WTC11 (cell line): ENCODE measurements around the gene PTPRK. TPM values are rescaled to one million over a fixed set of nuclear protein-coding genes. Genes with fewer than 3 reads are reported as not detected.

Experiments
- ATAC-seq: fragments of 200-7000 bp; cut with Tn5 transposase; 2 replicates; pipeline ENCODE4 v1.10.0; 2021; ENCODE audit warnings: mild to moderate bottlenecking, moderate library complexity
- CTCF ChIA-PET: fragments of 300-600 bp; sonication (Branson Sonifier 250); formaldehyde crosslinking; loops from one replicate; lab custom pipeline; 2021; ENCODE audit warnings: antibody characterized with exemption; lab: Charles Lee
- POLR2A ChIA-PET: fragments of 350-600 bp; sonication (Branson Sonifier 250); formaldehyde crosslinking; loops from one replicate; lab custom pipeline; 2021; ENCODE audit warnings: antibody characterized with exemption; lab: Charles Lee
- DNase-seq: peaks from one replicate; pipeline ENCODE4 v3.0.0; 2021; ENCODE audit warnings: low spot score
- H3K27ac Mint-ChIP-seq: 2 replicates; pipeline ENCODE4 v1.8.0; 2021; ENCODE audit warnings: mixed read lengths
- H3K27me3 Mint-ChIP-seq: 2 replicates; pipeline ENCODE4 v1.8.0; 2021; ENCODE audit warnings: low read depth, mild to moderate bottlenecking, moderate library complexity, mixed read lengths
- H3K36me3 Mint-ChIP-seq: 2 replicates; pipeline ENCODE4 v1.8.0; 2021; ENCODE audit warnings: mixed read lengths
- H3K4me1 Mint-ChIP-seq: 2 replicates; pipeline ENCODE4 v1.8.0; 2022; ENCODE audit warnings: mixed read lengths
- H3K4me3 Mint-ChIP-seq: 2 replicates; pipeline ENCODE4 v1.8.0; 2021; ENCODE audit warnings: mild to moderate bottlenecking, moderate library complexity, mixed read lengths
- H3K9me3 Mint-ChIP-seq: 2 replicates; pipeline ENCODE4 v1.8.0; 2021; ENCODE audit warnings: mixed read lengths
- CREB1 ChIP-seq: sonication (generic); formaldehyde crosslinking; IDR thresholded peaks from 2 replicates; pipeline ENCODE4 v1.8.0; 2023; ENCODE audit warnings: mild to moderate bottlenecking, missing genetic modification reagents
- ELF4 ChIP-seq: sonication (generic); formaldehyde crosslinking; IDR thresholded peaks from 2 replicates; pipeline ENCODE4 v1.8.1; 2022; ENCODE audit warnings: low read depth, mild to moderate bottlenecking, moderate library complexity, missing genetic modification reagents
- ETV6 ChIP-seq: sonication (generic); formaldehyde crosslinking; IDR thresholded peaks from 2 replicates; pipeline ENCODE4 v1.8.1; 2022; ENCODE audit warnings: mild to moderate bottlenecking, missing genetic modification reagents
- IRF2 ChIP-seq: sonication (generic); formaldehyde crosslinking; IDR thresholded peaks from 2 replicates; pipeline ENCODE4 v1.8.0; 2022; ENCODE audit warnings: low read depth, missing genetic modification reagents, borderline replicate concordance
- MXD4 ChIP-seq: fragments of 250-450 bp; sonication (Bioruptor Pico); IDR thresholded peaks from 2 replicates; pipeline ENCODE4 v1.8.0; 2021; ENCODE audit warnings: mild to moderate bottlenecking, moderate library complexity, borderline replicate concordance
- NFE2L1 ChIP-seq: sonication (generic); formaldehyde crosslinking; IDR thresholded peaks from 2 replicates; pipeline ENCODE4 v1.8.1; 2023; ENCODE audit warnings: missing genetic modification reagents
- NFYB ChIP-seq: sonication (generic); formaldehyde crosslinking; conservative IDR thresholded peaks from 2 replicates; pipeline ENCODE4 v1.8.0; 2022; ENCODE audit warnings: low read depth, missing genetic modification reagents
- RELA ChIP-seq: sonication (generic); formaldehyde crosslinking; IDR thresholded peaks from 2 replicates; pipeline ENCODE4 v1.8.1; 2022; ENCODE audit warnings: missing genetic modification reagents, mild to moderate bottlenecking, borderline replicate concordance
- ZNF219 ChIP-seq: sonication (generic); formaldehyde crosslinking; IDR thresholded peaks from 2 replicates; pipeline ENCODE4 v1.8.0; 2023; ENCODE audit warnings: missing genetic modification reagents, mild to moderate bottlenecking, borderline replicate concordance
- ZNF232 ChIP-seq: sonication (generic); formaldehyde crosslinking; IDR thresholded peaks from 2 replicates; pipeline ENCODE4 v1.8.0; 2022; ENCODE audit warnings: mild to moderate bottlenecking, missing genetic modification reagents
- ZNF317 ChIP-seq: sonication (generic); formaldehyde crosslinking; IDR thresholded peaks from 2 replicates; pipeline ENCODE4 v1.8.1; 2023; ENCODE audit warnings: low read depth, mild to moderate bottlenecking, moderate library complexity, missing genetic modification reagents, borderline replicate concordance
- ZNF423 ChIP-seq: fragments of 250-450 bp; sonication (Bioruptor Pico); IDR thresholded peaks from 2 replicates; pipeline ENCODE4 v2.1.2; 2022; ENCODE audit warnings: mild to moderate bottlenecking, moderate library complexity
- total RNA-seq: library from RNA; stranded (reverse); gene quantifications from 3 replicates; pipeline ENCODE4 v1.2.3, GENCODE V29; 2021
- TF ChIP-seq, protein P1 (sequence below): sonication (generic); formaldehyde crosslinking; conservative IDR thresholded peaks from 2 replicates; pipeline ENCODE4 v1.8.1; 2022; ENCODE audit warnings: mild to moderate bottlenecking, missing genetic modification reagents
- TF ChIP-seq, protein P2 (sequence below): sonication (generic); formaldehyde crosslinking; IDR thresholded peaks from 2 replicates; pipeline ENCODE4 v1.8.0; 2022; ENCODE audit warnings: mild to moderate bottlenecking, missing genetic modification reagents
- TF ChIP-seq, protein P3 (sequence below): sonication (generic); formaldehyde crosslinking; IDR thresholded peaks from 2 replicates; pipeline ENCODE4 v1.8.0; 2022; ENCODE audit warnings: mild to moderate bottlenecking, missing genetic modification reagents
- TF ChIP-seq, protein P4 (sequence below): fragments of 250-450 bp; sonication (Bioruptor Pico); IDR thresholded peaks from 2 replicates; pipeline ENCODE4 v1.9.0; 2021; ENCODE audit warnings: mild to moderate bottlenecking
- TF ChIP-seq, protein P5 (sequence below): sonication (generic); formaldehyde crosslinking; IDR thresholded peaks from 2 replicates; pipeline ENCODE4 v1.8.0; 2023; ENCODE audit warnings: missing genetic modification reagents, mild to moderate bottlenecking, borderline replicate concordance
- TF ChIP-seq, protein P6 (sequence below): sonication (generic); formaldehyde crosslinking; IDR thresholded peaks from 2 replicates; pipeline ENCODE4 v1.8.1; 2023; ENCODE audit warnings: mild to moderate bottlenecking, missing genetic modification reagents, borderline replicate concordance
- TF ChIP-seq, protein P7 (sequence below): sonication (generic); formaldehyde crosslinking; IDR thresholded peaks from 2 replicates; pipeline ENCODE4 v1.8.0; 2022; ENCODE audit warnings: missing genetic modification reagents

Gene PTPRK
- total RNA-seq, 1 experiment from 2014 or later: 44.8 TPM

DNA sequence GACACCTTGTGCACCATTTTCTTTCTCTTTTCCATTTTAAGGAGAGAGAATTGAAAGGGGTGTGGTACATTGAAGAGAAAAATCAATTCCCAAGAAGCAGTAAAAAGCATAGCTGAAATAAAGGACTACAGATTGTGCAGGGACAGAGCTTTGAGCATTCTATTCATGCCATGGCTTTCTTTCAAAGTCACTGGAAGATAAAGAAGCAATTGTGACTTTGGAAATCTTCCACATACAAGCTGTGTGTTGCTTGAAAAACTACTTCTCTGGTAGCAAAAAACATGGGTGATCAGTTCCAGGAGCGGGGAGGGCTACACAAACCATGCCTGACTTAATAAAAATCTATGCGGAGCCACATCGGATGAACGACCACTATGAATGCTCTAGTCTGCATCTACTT is 389.4 kb downstream of the PTPRK start:
- H3K4me3 Mint-ChIP-seq: no peak overlapping the region
- H3K36me3 Mint-ChIP-seq: no peaks in the 10 kb centered on the region
- ChIA-PET CTCF (no interaction called here), POLR2A (no interaction called here)
- TF ChIP-seq, protein P1, sequence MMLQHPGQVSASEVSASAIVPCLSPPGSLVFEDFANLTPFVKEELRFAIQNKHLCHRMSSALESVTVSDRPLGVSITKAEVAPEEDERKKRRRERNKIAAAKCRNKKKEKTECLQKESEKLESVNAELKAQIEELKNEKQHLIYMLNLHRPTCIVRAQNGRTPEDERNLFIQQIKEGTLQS (CRISPR knock-in tag): no peak
- TF ChIP-seq NFE2L1 (CRISPR knock-in tag) (no peak), MXD4 (CRISPR knock-in tag) (no peak), CREB1 (no peak), ZNF219 (no peak), NFYB (no peak)
- TF ChIP-seq, protein P2, sequence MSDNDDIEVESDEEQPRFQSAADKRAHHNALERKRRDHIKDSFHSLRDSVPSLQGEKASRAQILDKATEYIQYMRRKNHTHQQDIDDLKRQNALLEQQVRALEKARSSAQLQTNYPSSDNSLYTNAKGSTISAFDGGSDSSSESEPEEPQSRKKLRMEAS (CRISPR knock-in tag): no peak
- TF ChIP-seq, protein P3, sequence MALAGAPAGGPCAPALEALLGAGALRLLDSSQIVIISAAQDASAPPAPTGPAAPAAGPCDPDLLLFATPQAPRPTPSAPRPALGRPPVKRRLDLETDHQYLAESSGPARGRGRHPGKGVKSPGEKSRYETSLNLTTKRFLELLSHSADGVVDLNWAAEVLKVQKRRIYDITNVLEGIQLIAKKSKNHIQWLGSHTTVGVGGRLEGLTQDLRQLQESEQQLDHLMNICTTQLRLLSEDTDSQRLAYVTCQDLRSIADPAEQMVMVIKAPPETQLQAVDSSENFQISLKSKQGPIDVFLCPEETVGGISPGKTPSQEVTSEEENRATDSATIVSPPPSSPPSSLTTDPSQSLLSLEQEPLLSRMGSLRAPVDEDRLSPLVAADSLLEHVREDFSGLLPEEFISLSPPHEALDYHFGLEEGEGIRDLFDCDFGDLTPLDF (CRISPR knock-in tag): no peak
- no peaks in the 10 kb centered on the region for H3K9me3 Mint-ChIP-seq
- H3K27me3 Mint-ChIP-seq: no peaks in the 10 kb centered on the region
- ATAC-seq (no peak), DNase-seq (no peak)
- no peak overlapping the region for H3K27ac Mint-ChIP-seq
- no peaks in the 10 kb centered on the region for H3K4me1 Mint-ChIP-seq

DNA sequence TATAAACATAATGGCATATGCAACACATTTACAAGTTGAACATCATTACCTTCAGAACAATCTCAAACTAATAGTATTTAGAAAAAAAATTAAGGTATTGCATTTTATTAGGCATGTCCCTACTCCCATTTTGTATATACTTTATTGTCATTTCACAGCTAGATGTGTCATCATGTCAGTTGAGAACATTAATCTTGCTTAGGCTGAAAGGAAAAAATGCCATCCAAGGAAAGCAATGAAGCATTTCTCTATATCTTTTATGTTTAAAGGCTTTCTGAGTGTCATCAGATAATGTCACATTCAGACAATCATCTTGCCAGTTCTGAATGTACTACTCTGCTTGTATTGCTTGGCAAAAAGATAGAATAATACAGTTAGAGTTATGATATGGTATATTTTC is 390.7 kb downstream of the PTPRK start:
- ChIA-PET CTCF (no interaction called here), POLR2A (no interaction called here)
- H3K4me3 Mint-ChIP-seq: no peak overlapping the region
- no peaks in the 10 kb centered on the region for H3K27me3 Mint-ChIP-seq
- H3K27ac Mint-ChIP-seq: no peak overlapping the region
- TF ChIP-seq, protein P4, sequence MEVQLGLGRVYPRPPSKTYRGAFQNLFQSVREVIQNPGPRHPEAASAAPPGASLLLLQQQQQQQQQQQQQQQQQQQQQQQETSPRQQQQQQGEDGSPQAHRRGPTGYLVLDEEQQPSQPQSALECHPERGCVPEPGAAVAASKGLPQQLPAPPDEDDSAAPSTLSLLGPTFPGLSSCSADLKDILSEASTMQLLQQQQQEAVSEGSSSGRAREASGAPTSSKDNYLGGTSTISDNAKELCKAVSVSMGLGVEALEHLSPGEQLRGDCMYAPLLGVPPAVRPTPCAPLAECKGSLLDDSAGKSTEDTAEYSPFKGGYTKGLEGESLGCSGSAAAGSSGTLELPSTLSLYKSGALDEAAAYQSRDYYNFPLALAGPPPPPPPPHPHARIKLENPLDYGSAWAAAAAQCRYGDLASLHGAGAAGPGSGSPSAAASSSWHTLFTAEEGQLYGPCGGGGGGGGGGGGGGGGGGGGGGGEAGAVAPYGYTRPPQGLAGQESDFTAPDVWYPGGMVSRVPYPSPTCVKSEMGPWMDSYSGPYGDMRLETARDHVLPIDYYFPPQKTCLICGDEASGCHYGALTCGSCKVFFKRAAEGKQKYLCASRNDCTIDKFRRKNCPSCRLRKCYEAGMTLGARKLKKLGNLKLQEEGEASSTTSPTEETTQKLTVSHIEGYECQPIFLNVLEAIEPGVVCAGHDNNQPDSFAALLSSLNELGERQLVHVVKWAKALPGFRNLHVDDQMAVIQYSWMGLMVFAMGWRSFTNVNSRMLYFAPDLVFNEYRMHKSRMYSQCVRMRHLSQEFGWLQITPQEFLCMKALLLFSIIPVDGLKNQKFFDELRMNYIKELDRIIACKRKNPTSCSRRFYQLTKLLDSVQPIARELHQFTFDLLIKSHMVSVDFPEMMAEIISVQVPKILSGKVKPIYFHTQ (CRISPR knock-in tag): no peak
- TF ChIP-seq, protein P5, sequence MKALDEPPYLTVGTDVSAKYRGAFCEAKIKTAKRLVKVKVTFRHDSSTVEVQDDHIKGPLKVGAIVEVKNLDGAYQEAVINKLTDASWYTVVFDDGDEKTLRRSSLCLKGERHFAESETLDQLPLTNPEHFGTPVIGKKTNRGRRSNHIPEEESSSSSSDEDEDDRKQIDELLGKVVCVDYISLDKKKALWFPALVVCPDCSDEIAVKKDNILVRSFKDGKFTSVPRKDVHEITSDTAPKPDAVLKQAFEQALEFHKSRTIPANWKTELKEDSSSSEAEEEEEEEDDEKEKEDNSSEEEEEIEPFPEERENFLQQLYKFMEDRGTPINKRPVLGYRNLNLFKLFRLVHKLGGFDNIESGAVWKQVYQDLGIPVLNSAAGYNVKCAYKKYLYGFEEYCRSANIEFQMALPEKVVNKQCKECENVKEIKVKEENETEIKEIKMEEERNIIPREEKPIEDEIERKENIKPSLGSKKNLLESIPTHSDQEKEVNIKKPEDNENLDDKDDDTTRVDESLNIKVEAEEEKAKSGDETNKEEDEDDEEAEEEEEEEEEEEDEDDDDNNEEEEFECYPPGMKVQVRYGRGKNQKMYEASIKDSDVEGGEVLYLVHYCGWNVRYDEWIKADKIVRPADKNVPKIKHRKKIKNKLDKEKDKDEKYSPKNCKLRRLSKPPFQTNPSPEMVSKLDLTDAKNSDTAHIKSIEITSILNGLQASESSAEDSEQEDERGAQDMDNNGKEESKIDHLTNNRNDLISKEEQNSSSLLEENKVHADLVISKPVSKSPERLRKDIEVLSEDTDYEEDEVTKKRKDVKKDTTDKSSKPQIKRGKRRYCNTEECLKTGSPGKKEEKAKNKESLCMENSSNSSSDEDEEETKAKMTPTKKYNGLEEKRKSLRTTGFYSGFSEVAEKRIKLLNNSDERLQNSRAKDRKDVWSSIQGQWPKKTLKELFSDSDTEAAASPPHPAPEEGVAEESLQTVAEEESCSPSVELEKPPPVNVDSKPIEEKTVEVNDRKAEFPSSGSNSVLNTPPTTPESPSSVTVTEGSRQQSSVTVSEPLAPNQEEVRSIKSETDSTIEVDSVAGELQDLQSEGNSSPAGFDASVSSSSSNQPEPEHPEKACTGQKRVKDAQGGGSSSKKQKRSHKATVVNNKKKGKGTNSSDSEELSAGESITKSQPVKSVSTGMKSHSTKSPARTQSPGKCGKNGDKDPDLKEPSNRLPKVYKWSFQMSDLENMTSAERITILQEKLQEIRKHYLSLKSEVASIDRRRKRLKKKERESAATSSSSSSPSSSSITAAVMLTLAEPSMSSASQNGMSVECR (CRISPR knock-in tag): no peak
- no peak for TF ChIP-seq RELA (CRISPR knock-in tag)
- TF ChIP-seq, protein P6, sequence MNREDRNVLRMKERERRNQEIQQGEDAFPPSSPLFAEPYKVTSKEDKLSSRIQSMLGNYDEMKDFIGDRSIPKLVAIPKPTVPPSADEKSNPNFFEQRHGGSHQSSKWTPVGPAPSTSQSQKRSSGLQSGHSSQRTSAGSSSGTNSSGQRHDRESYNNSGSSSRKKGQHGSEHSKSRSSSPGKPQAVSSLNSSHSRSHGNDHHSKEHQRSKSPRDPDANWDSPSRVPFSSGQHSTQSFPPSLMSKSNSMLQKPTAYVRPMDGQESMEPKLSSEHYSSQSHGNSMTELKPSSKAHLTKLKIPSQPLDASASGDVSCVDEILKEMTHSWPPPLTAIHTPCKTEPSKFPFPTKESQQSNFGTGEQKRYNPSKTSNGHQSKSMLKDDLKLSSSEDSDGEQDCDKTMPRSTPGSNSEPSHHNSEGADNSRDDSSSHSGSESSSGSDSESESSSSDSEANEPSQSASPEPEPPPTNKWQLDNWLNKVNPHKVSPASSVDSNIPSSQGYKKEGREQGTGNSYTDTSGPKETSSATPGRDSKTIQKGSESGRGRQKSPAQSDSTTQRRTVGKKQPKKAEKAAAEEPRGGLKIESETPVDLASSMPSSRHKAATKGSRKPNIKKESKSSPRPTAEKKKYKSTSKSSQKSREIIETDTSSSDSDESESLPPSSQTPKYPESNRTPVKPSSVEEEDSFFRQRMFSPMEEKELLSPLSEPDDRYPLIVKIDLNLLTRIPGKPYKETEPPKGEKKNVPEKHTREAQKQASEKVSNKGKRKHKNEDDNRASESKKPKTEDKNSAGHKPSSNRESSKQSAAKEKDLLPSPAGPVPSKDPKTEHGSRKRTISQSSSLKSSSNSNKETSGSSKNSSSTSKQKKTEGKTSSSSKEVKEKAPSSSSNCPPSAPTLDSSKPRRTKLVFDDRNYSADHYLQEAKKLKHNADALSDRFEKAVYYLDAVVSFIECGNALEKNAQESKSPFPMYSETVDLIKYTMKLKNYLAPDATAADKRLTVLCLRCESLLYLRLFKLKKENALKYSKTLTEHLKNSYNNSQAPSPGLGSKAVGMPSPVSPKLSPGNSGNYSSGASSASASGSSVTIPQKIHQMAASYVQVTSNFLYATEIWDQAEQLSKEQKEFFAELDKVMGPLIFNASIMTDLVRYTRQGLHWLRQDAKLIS (CRISPR knock-in tag): no peak
- TF ChIP-seq ZNF232 (CRISPR knock-in tag): no peak
- TF ChIP-seq IRF2 (CRISPR knock-in tag): no peak
- no peak for TF ChIP-seq ETV6
- TF ChIP-seq ELF4: no peak
- no peak for TF ChIP-seq ZNF317 (CRISPR knock-in tag)
- no peak for TF ChIP-seq ZNF423 (CRISPR knock-in tag)
- TF ChIP-seq, protein P7, sequence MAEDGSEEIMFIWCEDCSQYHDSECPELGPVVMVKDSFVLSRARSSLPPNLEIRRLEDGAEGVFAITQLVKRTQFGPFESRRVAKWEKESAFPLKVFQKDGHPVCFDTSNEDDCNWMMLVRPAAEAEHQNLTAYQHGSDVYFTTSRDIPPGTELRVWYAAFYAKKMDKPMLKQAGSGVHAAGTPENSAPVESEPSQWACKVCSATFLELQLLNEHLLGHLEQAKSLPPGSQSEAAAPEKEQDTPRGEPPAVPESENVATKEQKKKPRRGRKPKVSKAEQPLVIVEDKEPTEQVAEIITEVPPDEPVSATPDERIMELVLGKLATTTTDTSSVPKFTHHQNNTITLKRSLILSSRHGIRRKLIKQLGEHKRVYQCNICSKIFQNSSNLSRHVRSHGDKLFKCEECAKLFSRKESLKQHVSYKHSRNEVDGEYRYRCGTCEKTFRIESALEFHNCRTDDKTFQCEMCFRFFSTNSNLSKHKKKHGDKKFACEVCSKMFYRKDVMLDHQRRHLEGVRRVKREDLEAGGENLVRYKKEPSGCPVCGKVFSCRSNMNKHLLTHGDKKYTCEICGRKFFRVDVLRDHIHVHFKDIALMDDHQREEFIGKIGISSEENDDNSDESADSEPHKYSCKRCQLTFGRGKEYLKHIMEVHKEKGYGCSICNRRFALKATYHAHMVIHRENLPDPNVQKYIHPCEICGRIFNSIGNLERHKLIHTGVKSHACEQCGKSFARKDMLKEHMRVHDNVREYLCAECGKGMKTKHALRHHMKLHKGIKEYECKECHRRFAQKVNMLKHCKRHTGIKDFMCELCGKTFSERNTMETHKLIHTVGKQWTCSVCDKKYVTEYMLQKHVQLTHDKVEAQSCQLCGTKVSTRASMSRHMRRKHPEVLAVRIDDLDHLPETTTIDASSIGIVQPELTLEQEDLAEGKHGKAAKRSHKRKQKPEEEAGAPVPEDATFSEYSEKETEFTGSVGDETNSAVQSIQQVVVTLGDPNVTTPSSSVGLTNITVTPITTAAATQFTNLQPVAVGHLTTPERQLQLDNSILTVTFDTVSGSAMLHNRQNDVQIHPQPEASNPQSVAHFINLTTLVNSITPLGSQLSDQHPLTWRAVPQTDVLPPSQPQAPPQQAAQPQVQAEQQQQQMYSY: no peak
- H3K9me3 Mint-ChIP-seq: no peaks in the 10 kb centered on the region
- H3K4me1 Mint-ChIP-seq: no peaks in the 10 kb centered on the region
- DNase-seq (no peak), ATAC-seq (no peak)
- no peaks in the 10 kb centered on the region for H3K36me3 Mint-ChIP-seq
